Measurements from ENCODE around the gene TMTC2.

DNA sequence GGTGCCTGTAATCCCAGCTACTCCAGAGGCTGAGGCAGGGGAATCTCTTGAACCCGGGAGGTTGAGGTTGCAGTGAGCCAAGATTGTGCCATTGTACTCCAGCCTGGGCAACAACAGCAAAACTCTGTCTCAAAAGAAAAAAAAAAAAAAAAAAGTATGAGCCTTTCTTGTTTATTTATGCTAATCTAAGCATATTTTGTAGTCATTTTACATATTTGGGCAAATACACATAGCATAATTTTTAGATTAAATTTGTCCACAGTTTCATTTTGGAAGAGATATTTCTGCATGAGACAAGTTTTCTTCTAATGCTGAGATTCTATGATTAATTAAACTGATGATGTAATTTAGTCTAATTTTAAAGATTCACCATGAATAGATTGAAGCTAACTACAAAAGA, 494.4 kb downstream of the TMTC2 start:
- no peak for TF ChIP-seq CTCF (IDR thresholded peaks at IDR 0.05; ENCODE audit: poor library complexity, severe bottlenecking)
- no peak for TF ChIP-seq SMC3 (conservative IDR thresholded peaks at IDR 0.05; ENCODE audit: poor library complexity)
- no peak for TF ChIP-seq EP300 (conservative IDR thresholded peaks at IDR 0.05; ENCODE audit: poor library complexity, severe bottlenecking)
- TF ChIP-seq POLR2AphosphoS5 (IDR thresholded peaks at IDR 0.05), result no peak
- no peak for TF ChIP-seq RAD21 (conservative IDR thresholded peaks at IDR 0.05)
- TF ChIP-seq MXI1 (conservative IDR thresholded peaks at IDR 0.05; ENCODE audit: poor library complexity, severe bottlenecking), result no peak
